DOHH2 (cell line): ENCODE results near the gene ADM.

ENCODE experiments used
- H3F3A ChIP-seq: fragments of 200-600 bp; sonication (generic), shearing (Covaris generic); 2 replicates; pipeline ENCODE4 v1.6.0; 2016; ENCODE audit warnings: antibody characterized with exemption, mild to moderate bottlenecking; ENCODE audit not compliant: control insufficient read depth, insufficient read depth
- H3K27ac ChIP-seq: fragments of 200-600 bp; sonication (generic); 2 replicates; pipeline ENCODE4 v1.5.1; 2014; ENCODE audit warnings: low read depth, mild to moderate bottlenecking, low read length, moderate library complexity
- H3K27me3 ChIP-seq: fragments of 200-600 bp; sonication (generic); 2 replicates; pipeline ENCODE4 v1.6.1; 2014; ENCODE audit warnings: mild to moderate bottlenecking, low read length, mixed read lengths; ENCODE audit not compliant: control insufficient read depth
- H3K36me3 ChIP-seq: fragments of 200-600 bp; sonication (generic); 2 replicates; pipeline ENCODE4 v1.6.1; 2014; ENCODE audit warnings: mild to moderate bottlenecking, low read length, moderate library complexity, mixed read lengths; ENCODE audit not compliant: control insufficient read depth
- H3K4me1 ChIP-seq: fragments of 200-600 bp; sonication (generic); 2 replicates; pipeline ENCODE4 v1.6.1; 2014; ENCODE audit warnings: mild to moderate bottlenecking, low read length, mixed read lengths; ENCODE audit not compliant: control insufficient read depth
- H3K4me2 ChIP-seq: fragments of 200-600 bp; sonication (generic); 2 replicates; pipeline ENCODE4 v1.6.0; 2014; ENCODE audit warnings: mild to moderate bottlenecking, low read length, moderate library complexity
- H3K4me3 ChIP-seq: fragments of 200-600 bp; sonication (generic); 2 replicates; pipeline ENCODE4 v1.5.1; 2014; ENCODE audit warnings: mild to moderate bottlenecking, low read length, mixed read lengths
- H3K79me2 ChIP-seq: fragments of 200-600 bp; sonication (generic); 2 replicates; pipeline ENCODE4 v1.6.1; 2014; ENCODE audit warnings: mild to moderate bottlenecking, low read length, mixed read lengths; ENCODE audit not compliant: control insufficient read depth
- H3K9me2 ChIP-seq: fragments of 200-600 bp; sonication (generic); replicated peaks from 2 replicates; pipeline ENCODE4 v1.6.1; 2014; ENCODE audit warnings: mild to moderate bottlenecking, low read length, mixed read lengths; ENCODE audit not compliant: control insufficient read depth
- H3K9me3 ChIP-seq: fragments of 200-600 bp; sonication (generic); 2 replicates; pipeline ENCODE4 v1.6.1; 2014; ENCODE audit warnings: antibody characterized with exemption, low read length, mixed read lengths; ENCODE audit not compliant: control insufficient read depth, insufficient read depth
- H4K20me1 ChIP-seq: fragments of 200-600 bp; sonication (generic); 2 replicates; pipeline ENCODE4 v1.6.0; 2014; ENCODE audit warnings: low read depth, mild to moderate bottlenecking, antibody characterized with exemption, low read length, moderate library complexity; ENCODE audit not compliant: control insufficient read depth, insufficient read depth
- EZH2phosphoT487 ChIP-seq: fragments of 200-600 bp; sonication (generic); IDR thresholded peaks from 2 replicates; pipeline ENCODE4 v1.6.1; 2017; ENCODE audit warnings: borderline replicate concordance, mild to moderate bottlenecking, antibody characterized with exemption, low read length, moderate library complexity, mixed read lengths
- TF ChIP-seq, protein P1 (sequence below): fragments of 200-600 bp; sonication (generic); IDR thresholded peaks from one replicate; pipeline ENCODE4 v1.5.1; 2014; ENCODE audit warnings: antibody characterized with exemption, mild to moderate bottlenecking, low read depth, low read length; ENCODE audit not compliant: poor library complexity, severe bottlenecking

The ADM gene

DNA sequence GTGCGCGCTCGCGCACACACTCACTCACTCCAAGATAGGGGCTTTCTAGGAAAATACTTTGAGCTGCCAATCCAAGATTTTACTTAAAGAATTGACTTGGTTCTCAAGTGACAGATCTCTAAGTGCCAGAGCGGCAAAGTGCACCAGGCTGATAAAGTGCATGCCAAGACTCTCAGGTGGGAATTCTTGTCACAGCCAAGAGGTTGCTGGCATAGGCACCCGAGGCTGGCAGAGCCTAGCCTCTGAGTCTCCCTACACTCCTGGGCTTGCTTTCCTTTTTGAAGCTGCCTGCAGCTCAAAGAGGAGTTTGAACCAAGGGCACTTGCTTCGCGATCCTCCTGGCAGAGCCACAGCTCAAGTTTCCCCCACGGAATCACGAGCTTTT is 2.5 kb upstream of the ADM start:
- H4K20me1 ChIP-seq, result no peaks in the 10 kb centered on the region
- no peaks in the 10 kb centered on the region for H3K9me3 ChIP-seq
- no peaks in the 10 kb centered on the region for H3K79me2 ChIP-seq
- no peaks in the 10 kb centered on the region for H3K9me2 ChIP-seq
- TF ChIP-seq, protein P1, sequence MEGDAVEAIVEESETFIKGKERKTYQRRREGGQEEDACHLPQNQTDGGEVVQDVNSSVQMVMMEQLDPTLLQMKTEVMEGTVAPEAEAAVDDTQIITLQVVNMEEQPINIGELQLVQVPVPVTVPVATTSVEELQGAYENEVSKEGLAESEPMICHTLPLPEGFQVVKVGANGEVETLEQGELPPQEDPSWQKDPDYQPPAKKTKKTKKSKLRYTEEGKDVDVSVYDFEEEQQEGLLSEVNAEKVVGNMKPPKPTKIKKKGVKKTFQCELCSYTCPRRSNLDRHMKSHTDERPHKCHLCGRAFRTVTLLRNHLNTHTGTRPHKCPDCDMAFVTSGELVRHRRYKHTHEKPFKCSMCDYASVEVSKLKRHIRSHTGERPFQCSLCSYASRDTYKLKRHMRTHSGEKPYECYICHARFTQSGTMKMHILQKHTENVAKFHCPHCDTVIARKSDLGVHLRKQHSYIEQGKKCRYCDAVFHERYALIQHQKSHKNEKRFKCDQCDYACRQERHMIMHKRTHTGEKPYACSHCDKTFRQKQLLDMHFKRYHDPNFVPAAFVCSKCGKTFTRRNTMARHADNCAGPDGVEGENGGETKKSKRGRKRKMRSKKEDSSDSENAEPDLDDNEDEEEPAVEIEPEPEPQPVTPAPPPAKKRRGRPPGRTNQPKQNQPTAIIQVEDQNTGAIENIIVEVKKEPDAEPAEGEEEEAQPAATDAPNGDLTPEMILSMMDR, result no peak
- no peak for TF ChIP-seq EZH2phosphoT487
- no peaks in the 10 kb centered on the region for H3K36me3 ChIP-seq
- peaks cover 6% of the 10 kb centered on the region; the same call in 1 of the 2 replicates for H3F3A ChIP-seq
- peak overlapping the region; percentile 65 for H3K4me2 ChIP-seq
- H3K27ac ChIP-seq, result no peak overlapping the region
- peaks cover 48% of the 10 kb centered on the region for H3K4me1 ChIP-seq
- H3K27me3 ChIP-seq, result peaks cover 74% of the 10 kb centered on the region
- H3K4me3 ChIP-seq, result peak overlapping the region; percentile 69; the same call in 1 of the 2 replicates

DNA sequence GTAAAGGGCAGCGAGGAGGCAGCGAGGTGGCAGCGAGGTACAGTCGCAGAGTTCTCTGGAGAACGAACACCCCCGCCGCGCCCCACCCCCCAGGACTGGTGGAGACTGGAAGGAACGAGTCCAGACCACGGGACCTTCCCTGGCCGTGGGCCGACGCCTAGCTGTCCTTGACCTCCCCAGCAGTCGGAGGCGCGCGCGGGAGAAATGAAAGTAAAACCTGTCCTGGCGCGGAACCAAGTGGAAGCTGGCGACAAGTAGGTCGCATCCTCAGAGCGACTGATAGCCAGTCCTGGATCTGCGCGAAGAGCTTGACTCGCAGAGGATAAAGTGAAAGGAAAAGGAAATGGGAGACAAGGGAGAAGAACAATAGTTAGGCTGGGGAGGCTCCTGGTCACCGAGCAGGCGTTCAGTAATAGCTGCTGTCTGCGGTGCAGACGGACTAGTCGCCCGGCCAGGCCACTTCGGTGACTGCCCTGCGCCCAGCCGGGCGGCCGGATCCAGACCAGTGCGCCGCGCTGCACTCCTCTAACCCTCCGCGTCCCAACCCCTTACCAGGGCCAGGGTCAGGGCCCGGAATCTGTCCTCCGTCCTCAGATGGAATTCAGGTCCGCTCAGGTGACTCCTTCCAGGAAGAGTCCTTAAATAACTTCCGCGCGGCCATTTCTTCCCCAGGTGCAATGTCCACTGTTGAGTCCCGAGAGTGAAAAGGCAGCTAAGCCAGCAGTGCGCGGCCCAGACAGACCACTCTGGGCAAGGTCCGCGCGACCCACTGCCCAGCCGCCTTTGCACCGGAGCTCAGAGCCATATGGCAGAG is 1.9 kb upstream of the ADM start:
- Histone ChIP-seq H4K20me1 (no peaks in the 10 kb centered on the region), H3K9me3 (no peaks in the 10 kb centered on the region), H3K79me2 (no peaks in the 10 kb centered on the region), H3K4me1 (peaks cover 54% of the 10 kb centered on the region), H3K9me2 (no peaks in the 10 kb centered on the region), H3K36me3 (no peaks in the 10 kb centered on the region), H3K4me2 (peak overlapping the region; percentile 65), H3F3A (peaks cover 4% of the 10 kb centered on the region; the same call in 1 of the 2 replicates), H3K27me3 (peaks cover 73% of the 10 kb centered on the region), H3K27ac (no peak overlapping the region), H3K4me3 (peak overlapping the region; percentile 69)
- TF ChIP-seq, protein P1, result no peak
- no peak for TF ChIP-seq EZH2phosphoT487

DNA sequence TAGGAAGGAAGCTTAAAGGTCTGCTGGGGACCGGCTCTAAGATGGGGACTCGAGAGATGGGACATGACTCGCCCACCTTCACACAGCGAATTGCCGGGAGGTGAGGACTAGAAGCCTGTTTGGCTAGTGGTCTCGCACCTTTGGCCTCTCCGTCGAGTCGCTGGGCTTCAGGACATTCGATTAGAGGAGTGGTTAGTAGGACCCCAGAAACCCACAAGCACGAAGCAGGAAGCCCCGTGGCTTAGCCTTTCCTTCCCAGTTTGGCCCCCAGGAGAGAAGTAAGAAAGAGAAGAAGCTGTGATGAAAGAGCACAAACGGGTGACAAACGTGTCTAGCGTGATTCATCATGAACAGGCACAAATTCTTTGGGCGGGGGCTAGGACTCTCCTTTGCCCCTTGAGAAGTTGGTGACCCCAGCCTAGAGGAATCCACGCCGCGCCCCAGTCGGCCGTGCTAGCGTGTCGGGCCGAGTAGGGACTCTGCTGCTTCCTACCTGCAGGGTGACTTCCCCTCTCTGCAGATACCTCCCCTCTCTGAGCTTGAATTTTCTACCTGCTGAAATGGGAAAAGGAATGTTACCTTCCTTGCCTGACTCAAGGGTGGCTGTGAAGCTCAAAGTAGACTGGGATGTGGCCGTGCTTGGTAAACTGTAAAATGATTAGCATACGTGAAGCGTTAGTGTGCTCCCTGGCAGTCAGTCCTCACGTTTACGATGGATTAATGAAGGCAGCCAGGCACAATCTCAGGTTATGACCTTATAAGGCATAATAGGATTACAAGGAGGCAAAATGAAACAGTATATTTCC is 1.1 kb upstream of the ADM start:
- Histone ChIP-seq H3K36me3 (no peaks in the 10 kb centered on the region), H3K27me3 (peaks cover 75% of the 10 kb centered on the region), H3K27ac (no peak overlapping the region), H4K20me1 (no peaks in the 10 kb centered on the region), H3K4me2 (peak overlapping the region; percentile 65), H3K9me2 (no peaks in the 10 kb centered on the region), H3F3A (peaks cover 4% of the 10 kb centered on the region; the same call in 1 of the 2 replicates), H3K4me3 (peak overlapping the region; percentile 69), H3K9me3 (no peaks in the 10 kb centered on the region), H3K79me2 (no peaks in the 10 kb centered on the region), H3K4me1 (peaks cover 61% of the 10 kb centered on the region)
- TF ChIP-seq, protein P1, result no peak
- TF ChIP-seq EZH2phosphoT487, result peak; percentile 96; the same call in 1 of the 2 replicates
